ENCODE data around the gene KAT5. TPM values are rescaled to one million over a fixed set of nuclear protein-coding genes. Genes with fewer than 3 reads are reported as not detected.

Gene KAT5
- total RNA-seq, 2 experiments from 2014 or later: 79.9 to 97.1 TPM

- Histone ChIP-seq H3K4me3 (ENCODE audit: low read depth, low read length, poor library complexity, severe bottlenecking) (no peak overlapping the region), H4K20me1 (ENCODE audit: insufficient read depth, low read length) (no peaks in the 10 kb centered on the region), H3K4me2 (ENCODE audit: low read length) (no peak overlapping the region), H3K27ac (ENCODE audit: low read depth, low read length, poor library complexity, severe bottlenecking) (no peak overlapping the region), H3K4me1 (ENCODE audit: insufficient read depth, low read length, poor library complexity, severe bottlenecking) (peaks cover 26% of the 10 kb centered on the region), H3K79me2 (ENCODE audit: insufficient read depth, low read depth, low read length) (peaks cover 6% of the 10 kb centered on the region; the same call in 1 of the 2 replicates), H3K36me3 (ENCODE audit: insufficient read depth, low read length) (peaks cover 6% of the 10 kb centered on the region; the same call in 1 of the 2 replicates), H3K9me2 (ENCODE audit: insufficient read depth, low read length) (no peaks in the 10 kb centered on the region), H3K9me3 (ENCODE audit: low read length) (no peaks in the 10 kb centered on the region), H2AFZ (ENCODE audit: low read length) (no peak overlapping the region)
- DNase-seq (ENCODE audit: low spot score): no peak
- intact Hi-C loops (cut with micrococcal nuclease; ENCODE audit: unreplicated experiment): loop anchor here (5.0 kb wide), 1 partner anchor 81 kb away; no protein-coding TSS in a partner anchor
- TF ChIP-seq CTCF (conservative IDR thresholded peaks at IDR 0.05; ENCODE audit: low read length) (no peak), EZH2phosphoT487 (IDR thresholded peaks at IDR 0.05; ENCODE audit: borderline replicate concordance, low read depth, low read length) (no peak)
- POLR2A ChIA-PET: no interaction called here
- CTCF ChIA-PET (ENCODE audit: unreplicated experiment): no interaction called here
- no TSS peak for BruUV-seq (replicated peaks)
These were observed 3.6 kb upstream of the KAT5 start for GRCh38 chr11:65708451-65708850.

GRCh38 chr11:65709661-65710060 is 2.4 kb upstream of the KAT5 start:
- H3K4me1 ChIP-seq (ENCODE audit: insufficient read depth, low read length, poor library complexity, severe bottlenecking): peaks cover 26% of the 10 kb centered on the region
- H3K4me2 ChIP-seq (ENCODE audit: low read length): no peak overlapping the region
- intact Hi-C loops (cut with micrococcal nuclease; ENCODE audit: unreplicated experiment): loop anchor here (2.0 to 5.0 kb wide), 4 partner anchors 61 to 293 kb away; partner anchors contain the start of genes AP5B1, BANF1 and EIF1AD
- no peaks in the 10 kb centered on the region for H4K20me1 ChIP-seq (ENCODE audit: insufficient read depth, low read length)
- H3K79me2 ChIP-seq (ENCODE audit: insufficient read depth, low read depth, low read length): peaks cover 6% of the 10 kb centered on the region; the same call in 1 of the 2 replicates
- H3K36me3 ChIP-seq (ENCODE audit: insufficient read depth, low read length): peaks cover 18% of the 10 kb centered on the region
- no peaks in the 10 kb centered on the region for H3K9me2 ChIP-seq (ENCODE audit: insufficient read depth, low read length)
- no peaks in the 10 kb centered on the region for H3K9me3 ChIP-seq (ENCODE audit: low read length)
- no peak for DNase-seq (ENCODE audit: low spot score)
- H2AFZ ChIP-seq (ENCODE audit: low read length): no peak overlapping the region
- TF ChIP-seq EZH2phosphoT487 (IDR thresholded peaks at IDR 0.05; ENCODE audit: borderline replicate concordance, low read depth, low read length) (no peak), CTCF (conservative IDR thresholded peaks at IDR 0.05; ENCODE audit: low read length) (no peak)
- H3K27ac ChIP-seq (ENCODE audit: low read depth, low read length, poor library complexity, severe bottlenecking): no peak overlapping the region
- BruUV-seq (replicated peaks): no TSS peak
- no peak overlapping the region for H3K4me3 ChIP-seq (ENCODE audit: low read depth, low read length, poor library complexity, severe bottlenecking)
- CTCF ChIA-PET (ENCODE audit: unreplicated experiment): no interaction called here
- POLR2A ChIA-PET: no interaction called here

- ChIA-PET POLR2A (interaction anchor here (0.7 to 2.5 kb wide), 2 partner anchors 10 to 105 kb away, joined by 3 to 13 read pairs; partner anchors contain the start of gene RNASEH2C), CTCF (ENCODE audit: unreplicated experiment) (no interaction called here)
- Histone ChIP-seq H4K20me1 (ENCODE audit: insufficient read depth, low read length) (no peaks in the 10 kb centered on the region), H3K4me3 (ENCODE audit: low read depth, low read length, poor library complexity, severe bottlenecking) (no peak overlapping the region), H3K27ac (ENCODE audit: low read depth, low read length, poor library complexity, severe bottlenecking) (no peak overlapping the region), H3K36me3 (ENCODE audit: insufficient read depth, low read length) (peaks cover 25% of the 10 kb centered on the region), H2AFZ (ENCODE audit: low read length) (0 out of 2 replicates have a peak overlapping the region, but pooled peaks have one; percentile 77), H3K4me2 (ENCODE audit: low read length) (peak overlapping the region; percentile 22; the same call in 1 of the 2 replicates), H3K9me2 (ENCODE audit: insufficient read depth, low read length) (no peaks in the 10 kb centered on the region), H3K4me1 (ENCODE audit: insufficient read depth, low read length, poor library complexity, severe bottlenecking) (peaks cover 26% of the 10 kb centered on the region), H3K79me2 (ENCODE audit: insufficient read depth, low read depth, low read length) (peaks cover 6% of the 10 kb centered on the region; the same call in 1 of the 2 replicates), H3K9me3 (ENCODE audit: low read length) (no peaks in the 10 kb centered on the region)
- no peak for DNase-seq (ENCODE audit: low spot score)
- TF ChIP-seq EZH2phosphoT487 (IDR thresholded peaks at IDR 0.05; ENCODE audit: borderline replicate concordance, low read depth, low read length) (no peak), CTCF (conservative IDR thresholded peaks at IDR 0.05; ENCODE audit: low read length) (no peak)
- BruUV-seq (replicated peaks): no TSS peak
- intact Hi-C loops (cut with micrococcal nuclease; ENCODE audit: unreplicated experiment): loop anchor here (2.0 to 5.0 kb wide), 3 partner anchors 60 to 292 kb away; partner anchors contain the start of genes AP5B1, BANF1 and EIF1AD
These were observed 1.6 kb upstream of the KAT5 start for GRCh38 chr11:65710421-65710820.
